ENCODE data around the gene CPA5. TPM values are rescaled to one million over a fixed set of nuclear protein-coding genes. Genes with fewer than 3 reads are reported as not detected.

CPA5 gene
- total and polyA plus RNA-seq, 2 of the 8 experiments (the other 6 are each of a cell fraction or from before 2014, with no cell fraction given): 0.12 TPM; not detected in 1

GRCh38 chr7:130345136-130345535, 520 bp downstream of the CPA5 start:
- POLR2A ChIA-PET (ENCODE audit: partially characterized antibody): interaction anchor here (0.6 to 1.6 kb wide), 3 partner anchors 11 to 52 kb away, joined by 3 to 4 read pairs (median 3); partner anchors contain the start of gene CPA4
- TF ChIP-seq TCF12 (IDR thresholded peaks at IDR 0.05; ENCODE audit: low read depth, low read length): no peak
- no peak for TF ChIP-seq HDAC2 (IDR thresholded peaks at IDR 0.05; ENCODE audit: borderline replicate concordance in 1 of 2, low read depth in 2 of 2, low read length in 2 of 2)
- TF ChIP-seq EP300 (IDR thresholded peaks at IDR 0.05; ENCODE audit: borderline replicate concordance in 1 of 2, low read depth in 2 of 2, low read length in 2 of 2): no peak
- TF ChIP-seq EZH2 (IDR thresholded peaks at IDR 0.05; ENCODE audit: low read depth, low read length, severe bottlenecking): no peak
- no peak for TF ChIP-seq NANOG (IDR thresholded peaks at IDR 0.05; ENCODE audit: insufficient read depth, low read depth, low read length, poor library complexity, severe bottlenecking)
- no peak for TF ChIP-seq BCL11A (IDR thresholded peaks at IDR 0.05; ENCODE audit: low read depth in 2 of 2, low read length in 2 of 2)
- no peak for TF ChIP-seq SIX5 (IDR thresholded peaks at IDR 0.05; ENCODE audit: low read depth, low read length)
- no peak for TF ChIP-seq CTBP2 (IDR thresholded peaks at IDR 0.05; ENCODE audit: borderline replicate concordance, insufficient read depth, insufficient read length, low read length)
- TF ChIP-seq SAP30 (IDR thresholded peaks at IDR 0.05; ENCODE audit: insufficient read depth, insufficient replicate concordance, low read length): no peak
- TF ChIP-seq TBP (IDR thresholded peaks at IDR 0.05; ENCODE audit: low read depth, low read length): no peak
- no peak for TF ChIP-seq RBBP5 (IDR thresholded peaks at IDR 0.05; ENCODE audit: borderline replicate concordance, low read depth, low read length)

More at GRCh38 chr7:130345136-130345535, 520 bp downstream of the CPA5 start:
- Histone ChIP-seq H3K9ac (replicated peaks in 1 of 4; ENCODE audit: extremely low read depth in 1 of 4, low read depth in 3 of 4, low read length in 3 of 4) (no peak overlapping the region), H3K36me3 (ENCODE audit: control insufficient read depth in 2 of 4, insufficient read depth in 4 of 4, low read length in 3 of 4) (no peaks in the 10 kb centered on the region), H2BK120ac (replicated peaks; ENCODE audit: low read depth, low read length) (no peak overlapping the region), H4K20me1 (replicated peaks in 1 of 2; ENCODE audit: control insufficient read depth in 1 of 2, insufficient read depth in 2 of 2, low read length in 2 of 2) (no peaks in the 10 kb centered on the region), H3K27ac (ENCODE audit: low read depth, low read length) (no peak overlapping the region; the same call in 1 of the 2 replicates), H3K18ac (ENCODE audit: extremely low read depth, low read length) (no peak overlapping the region), H3K23me2 (ENCODE audit: low read depth, low read length) (no peaks in the 10 kb centered on the region), H2AK5ac (ENCODE audit: low read depth, low read length) (no peak overlapping the region), H3K4me1 (replicated peaks in 1 of 4; ENCODE audit: control insufficient read depth in 3 of 4, insufficient read depth in 4 of 4, low read length in 3 of 4) (peaks cover 2 to 7% (median 3%) of the 10 kb centered on the region in 4 experiments), H2AFZ (ENCODE audit: low read length) (0 out of 2 replicates have a peak overlapping the region, but pooled peaks have one; percentile 21), H3K4me3 (ENCODE audit: extremely low read depth in 1 of 4, insufficient read depth in 2 of 4, low read depth in 3 of 4, low read length in 4 of 4) (peak overlapping the region in 1 of 4 experiments; percentile 10; a peak in 2 of 8 replicates), H3K14ac (ENCODE audit: insufficient read length) (no peak overlapping the region), H3K79me2 (ENCODE audit: control insufficient read depth in 1 of 2, insufficient read depth in 2 of 2, low read length in 2 of 2) (no peaks in the 10 kb centered on the region), H2BK12ac (ENCODE audit: low read depth, low read length) (no peak overlapping the region), H3K4me2 (ENCODE audit: insufficient read depth in 1 of 2, low read depth in 2 of 2, low read length in 2 of 2) (peak overlapping the region; percentile 16 to 34; a peak in 2 of 4 replicates), H3K79me1 (ENCODE audit: low read depth, low read length) (no peaks in the 10 kb centered on the region), H3K56ac (replicated peaks; ENCODE audit: insufficient read length, low read depth, low read length) (no peak overlapping the region), H2BK20ac (ENCODE audit: low read length) (no peak overlapping the region; the same call in 1 of the 2 replicates), H4K8ac (ENCODE audit: extremely low read depth, insufficient read depth, low read length) (no peak overlapping the region), H3K9me3 (ENCODE audit: insufficient read depth in 2 of 2, low read depth in 1 of 2, low read length in 1 of 2) (no peaks in the 10 kb centered on the region), H2BK5ac (ENCODE audit: low read depth, low read length) (no peak overlapping the region), H4K5ac (ENCODE audit: insufficient read length, low read depth, low read length) (peak overlapping the region; percentile 16), H2BK15ac (ENCODE audit: low read length) (no peak overlapping the region), H4K91ac (replicated peaks; ENCODE audit: insufficient read length, low read length) (no peak overlapping the region), H3K4ac (replicated peaks; ENCODE audit: insufficient read length, low read depth, low read length) (no peak overlapping the region), H3K23ac (ENCODE audit: insufficient read length) (no peak overlapping the region), H3K27me3 (replicated peaks in 1 of 4; ENCODE audit: control insufficient read depth in 3 of 4, extremely low read depth in 1 of 4, insufficient read depth in 3 of 4, low read length in 3 of 4) (no peaks in the 10 kb centered on the region)
- DNase-seq (ENCODE audit: low read depth in 1 of 2, low spot score in 2 of 2) (no peak), FAIRE-seq (no peak)
- CTCF ChIA-PET (ENCODE audit: partially characterized antibody): interaction anchor here (1.4 to 3.0 kb wide), 3 partner anchors 8 to 67 kb away, joined by 3 to 12 read pairs (median 4); partner anchors contain the start of gene CPA1
- 59% methylated on average over 7 of the region's 8 CpGs; no CpG with 5 or more reads in 1 of the 2 experiments for WGBS, 2 experiments (ENCODE audit: extremely low coverage in 1 of 2, insufficient coverage in 1 of 2, insufficient read length in 1 of 2, insufficient replicate concordance in 2 of 2, low coverage in 1 of 2, low lambda C conversion rate in 2 of 2, missing lambda C conversion rate in 1 of 2)

Measured in H1 (cell line).